HG02623 (cell line): Measurements from ENCODE around the gene IRF2BP2.

Experiments
- ATAC-seq: cut with Tn5 transposase; IDR thresholded peaks from one replicate; pipeline ENCODE4 v1.9.1; 2021; ENCODE audit warnings: moderate library complexity; ENCODE audit not compliant: unreplicated experiment

IRF2BP2 gene

DNA sequence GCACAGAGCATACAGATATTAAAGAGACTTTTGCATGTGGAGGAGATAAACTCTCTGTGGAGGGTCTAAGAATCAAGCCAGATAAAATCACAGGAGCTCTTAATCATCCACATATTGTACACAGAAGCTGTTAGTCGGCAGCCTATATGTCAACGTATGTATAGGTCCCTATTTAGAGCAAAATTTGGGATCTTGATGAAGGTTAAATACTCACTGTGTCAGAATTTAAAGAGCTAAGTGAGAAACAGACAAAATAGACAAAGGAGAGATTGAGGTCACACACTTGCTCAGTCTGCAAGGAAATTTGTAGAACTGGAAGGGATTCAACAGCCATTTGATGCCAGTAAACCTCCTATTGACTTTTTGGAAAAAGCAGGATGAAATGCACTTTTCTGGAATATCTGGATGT lies 4.1 kb upstream of the IRF2BP2 start:
- no peak for ATAC-seq

GRCh38 chr1:234613128-234613875 lies 3.3 kb upstream of the IRF2BP2 start:
- ATAC-seq = no peak

GRCh38 chr1:234612352-234613127 lies 2.6 kb upstream of the IRF2BP2 start:
- peak; percentile 24 for ATAC-seq

DNA sequence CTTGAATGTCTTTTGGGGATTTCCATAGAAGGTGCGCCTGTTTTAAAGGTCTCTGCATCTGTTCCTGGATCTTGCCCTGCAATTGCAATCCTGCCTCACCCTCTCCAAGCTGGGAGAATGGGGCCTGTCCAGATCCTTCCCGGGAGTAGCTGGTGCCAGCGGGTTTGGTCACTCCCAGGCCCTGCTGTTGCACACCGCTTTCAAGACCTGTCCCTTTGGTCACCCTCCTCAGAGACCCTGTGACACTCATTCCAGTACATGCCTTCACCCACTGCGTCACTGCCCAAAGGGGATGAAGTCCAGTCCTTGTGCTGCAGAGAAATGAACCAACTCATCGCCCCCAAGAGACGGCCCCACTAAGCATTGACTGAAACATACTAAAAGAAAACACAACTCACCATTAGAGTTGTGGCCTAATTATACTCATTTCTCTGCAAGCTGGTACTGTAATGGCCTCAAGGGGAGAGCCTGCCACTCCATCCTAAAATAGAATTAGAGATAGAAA lies 1.9 kb upstream of the IRF2BP2 start:
- ATAC-seq = no peak

DNA sequence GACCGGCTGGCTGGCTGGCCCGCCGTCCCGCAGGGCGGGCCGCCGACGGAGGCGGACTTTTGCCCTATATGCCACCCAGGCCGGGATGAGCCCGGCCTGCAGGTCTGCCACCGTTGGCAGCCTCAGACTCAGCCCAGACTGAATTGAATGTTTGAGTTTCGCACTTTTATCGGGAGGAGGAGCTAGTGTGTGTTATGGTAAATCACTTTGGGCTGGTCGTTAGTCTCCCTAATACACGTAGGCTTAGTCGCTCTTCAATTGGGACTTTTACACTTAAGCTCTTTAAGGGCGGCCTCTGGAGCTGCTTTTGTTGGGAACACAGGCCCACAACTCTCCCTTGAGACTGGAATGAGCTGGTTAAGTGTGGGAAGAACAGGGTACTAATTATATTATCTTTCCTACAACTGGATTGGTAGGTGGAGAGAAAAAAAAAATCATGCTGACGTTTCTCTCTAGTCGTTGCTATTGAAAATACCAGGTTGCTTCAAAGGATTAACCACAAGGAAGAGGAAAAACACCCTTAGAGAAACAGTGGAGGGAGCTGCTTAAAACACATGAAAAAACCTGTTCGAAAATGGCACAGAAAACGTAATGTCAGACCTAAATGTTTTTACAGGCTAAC lies 1.4 kb upstream of the IRF2BP2 start:
- ATAC-seq = peak; percentile 15

DNA sequence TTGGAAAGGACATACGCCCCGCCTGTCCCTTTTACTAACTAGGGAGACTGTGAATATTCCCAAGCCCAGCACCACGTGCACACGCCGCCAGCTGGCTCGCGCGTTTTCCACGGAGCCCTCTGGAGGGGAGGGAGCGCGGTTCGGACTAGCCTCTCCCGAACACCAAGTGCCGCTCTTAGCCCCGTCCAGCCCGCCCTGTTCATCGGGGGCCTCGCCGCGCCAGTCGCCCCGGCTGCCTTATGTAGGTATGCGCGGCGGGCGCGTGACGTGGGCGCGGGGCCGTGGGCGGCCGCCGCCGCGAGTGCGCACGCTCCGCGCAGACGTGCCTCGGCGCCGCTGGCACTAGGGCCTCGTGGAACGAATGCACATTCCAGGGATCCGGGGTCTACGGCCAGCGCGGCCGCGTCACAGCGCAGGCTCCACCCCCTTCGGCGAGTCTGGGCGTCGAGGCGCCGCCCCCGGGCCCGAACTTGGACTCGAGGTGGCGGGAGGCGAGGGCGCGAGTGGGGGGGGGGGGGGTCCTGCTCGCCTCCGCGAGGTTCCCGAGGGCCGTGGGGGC lies 767 bp upstream of the IRF2BP2 start:
- ATAC-seq = peak; percentile 43

GRCh38 chr1:234609691-234610042 lies 311 bp downstream of the IRF2BP2 start:
- ATAC-seq = no peak

DNA sequence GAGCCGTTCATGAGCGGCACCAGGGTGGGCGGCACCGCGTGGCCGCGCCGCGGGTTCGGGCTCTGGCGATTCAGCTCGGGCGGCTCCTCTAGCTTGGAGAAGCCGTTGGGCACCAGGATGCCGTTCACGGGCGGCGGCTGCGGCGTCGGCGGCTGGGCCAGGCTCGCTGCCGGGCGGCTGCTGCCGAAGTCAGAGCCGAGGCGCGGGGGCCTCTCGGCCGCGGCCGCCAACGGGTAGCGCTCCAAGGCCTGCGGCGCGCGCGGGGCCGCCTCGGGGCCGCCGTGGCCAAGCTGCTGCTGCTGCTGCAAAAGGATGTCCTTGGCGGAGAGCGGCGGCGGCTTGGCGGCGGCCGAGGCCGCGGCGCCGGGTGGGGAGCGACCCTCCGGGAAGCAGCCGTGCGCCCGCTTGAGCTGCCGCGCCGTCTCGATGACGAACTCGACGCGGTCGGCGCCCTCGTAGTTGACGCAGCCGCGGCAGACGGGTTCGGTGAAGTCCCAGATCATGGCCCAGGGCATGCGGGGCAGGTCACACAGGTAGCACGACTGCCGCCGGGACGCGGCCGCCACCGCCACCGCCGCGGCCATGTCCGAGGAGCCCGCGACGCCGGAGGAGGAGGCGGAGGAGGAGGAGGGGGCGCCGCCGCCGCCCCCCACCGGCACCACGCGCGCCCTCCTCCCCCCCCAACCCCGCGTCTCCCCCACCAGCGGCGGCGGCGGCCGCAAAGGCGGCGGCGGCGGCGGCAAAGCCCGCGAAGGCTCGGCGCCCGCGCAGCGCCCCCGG lies 877 bp downstream of the IRF2BP2 start:
- ATAC-seq = no peak

- no peak for ATAC-seq
Observed at GRCh38 chr1:234608025-234608910, 1.7 kb downstream of the IRF2BP2 start.

DNA sequence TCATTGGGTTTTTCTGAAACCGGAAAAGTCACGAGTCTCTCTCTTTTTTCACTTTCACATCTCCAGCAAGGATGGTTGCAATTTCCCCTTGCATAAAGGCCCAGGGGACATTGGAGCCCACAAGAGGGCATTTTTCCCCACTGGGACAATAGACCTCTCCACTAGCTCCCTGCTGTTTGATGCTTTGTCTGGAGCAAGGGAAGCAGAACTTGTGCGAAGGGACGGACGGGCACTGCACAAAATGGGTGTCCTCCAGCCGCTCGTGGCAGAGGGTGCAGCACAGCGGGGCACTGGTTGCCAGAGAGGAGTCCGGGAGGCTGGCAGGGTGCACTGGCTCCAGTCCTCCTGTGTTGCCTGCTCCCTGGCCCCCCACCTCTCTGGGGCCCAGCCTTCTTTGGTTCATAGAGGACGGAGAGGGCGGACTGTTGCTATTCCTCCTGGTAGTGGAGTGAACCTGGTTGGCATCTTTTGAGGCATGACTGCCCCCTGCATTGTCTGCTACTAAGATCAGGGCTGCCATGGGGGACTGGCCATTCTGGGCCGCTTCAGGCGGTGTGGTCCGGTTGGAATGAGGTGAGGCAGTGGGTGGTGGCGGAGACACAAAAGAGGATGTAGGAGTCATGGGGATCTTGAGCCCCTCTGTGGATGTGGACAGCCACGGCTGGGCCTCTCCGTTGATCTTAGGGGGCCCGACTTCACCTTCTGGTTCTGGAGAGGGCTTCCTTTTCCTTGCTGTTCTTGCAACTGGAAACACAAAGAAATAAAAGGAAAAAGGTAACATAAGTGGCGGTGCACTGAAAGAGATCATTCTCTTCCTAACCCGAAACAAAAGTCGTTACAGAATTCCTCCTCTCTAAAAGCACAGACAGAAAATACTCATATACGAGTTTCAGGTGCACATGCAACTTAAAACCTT lies 2.6 kb downstream of the IRF2BP2 start:
- ATAC-seq = no peak

DNA sequence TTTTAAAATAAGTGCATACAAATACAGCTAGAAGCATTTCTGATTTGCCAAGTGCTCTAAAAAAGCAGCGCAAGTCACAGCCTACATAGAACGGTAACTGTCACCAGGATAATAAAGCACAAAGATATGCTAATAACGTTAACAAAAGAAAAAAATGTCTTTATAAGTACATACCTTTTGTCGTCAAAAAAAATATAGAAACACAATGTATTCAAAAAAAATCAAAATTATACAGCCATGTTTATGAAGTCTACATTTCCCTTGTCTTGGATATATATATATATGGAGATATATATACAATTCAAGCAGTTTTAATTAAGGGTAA lies 3.2 kb downstream of the IRF2BP2 start:
- no peak for ATAC-seq

DNA sequence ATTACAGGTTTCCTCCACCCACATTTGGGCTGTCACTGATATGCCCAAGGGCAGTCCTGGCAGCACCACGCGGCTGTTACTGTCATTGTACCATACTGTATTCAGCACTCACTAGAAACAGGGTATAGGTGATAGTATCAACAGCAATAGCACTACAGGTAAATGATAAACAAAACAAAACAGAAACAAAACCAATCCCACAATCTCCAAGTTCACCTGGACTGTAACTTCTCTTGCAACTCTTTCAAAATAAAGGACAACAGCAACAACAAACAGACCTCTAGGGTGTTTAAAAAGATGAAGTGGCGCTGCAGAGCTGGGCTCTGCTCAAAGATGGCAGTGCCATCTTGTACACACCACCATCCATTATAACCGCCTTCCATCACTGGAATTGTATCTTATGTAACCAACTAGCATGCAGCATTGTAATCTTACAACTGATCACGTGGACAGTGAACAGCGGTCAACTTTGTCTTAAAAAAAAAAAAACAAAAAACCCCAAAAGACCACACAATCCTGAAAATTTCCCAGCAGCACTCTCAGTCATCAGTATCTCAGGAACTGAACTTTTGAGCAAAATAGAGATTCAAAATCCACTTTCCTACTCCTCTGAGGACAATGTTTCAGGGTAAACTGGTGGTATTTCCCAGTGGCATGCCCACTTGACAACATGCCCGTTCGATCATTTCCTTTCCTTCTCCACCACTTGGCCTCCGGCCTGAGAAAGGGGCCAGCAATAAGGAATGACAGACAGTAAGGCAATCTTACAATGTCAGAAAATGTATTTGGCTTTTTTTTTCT lies 3.8 kb downstream of the IRF2BP2 start:
- no peak for ATAC-seq

DNA sequence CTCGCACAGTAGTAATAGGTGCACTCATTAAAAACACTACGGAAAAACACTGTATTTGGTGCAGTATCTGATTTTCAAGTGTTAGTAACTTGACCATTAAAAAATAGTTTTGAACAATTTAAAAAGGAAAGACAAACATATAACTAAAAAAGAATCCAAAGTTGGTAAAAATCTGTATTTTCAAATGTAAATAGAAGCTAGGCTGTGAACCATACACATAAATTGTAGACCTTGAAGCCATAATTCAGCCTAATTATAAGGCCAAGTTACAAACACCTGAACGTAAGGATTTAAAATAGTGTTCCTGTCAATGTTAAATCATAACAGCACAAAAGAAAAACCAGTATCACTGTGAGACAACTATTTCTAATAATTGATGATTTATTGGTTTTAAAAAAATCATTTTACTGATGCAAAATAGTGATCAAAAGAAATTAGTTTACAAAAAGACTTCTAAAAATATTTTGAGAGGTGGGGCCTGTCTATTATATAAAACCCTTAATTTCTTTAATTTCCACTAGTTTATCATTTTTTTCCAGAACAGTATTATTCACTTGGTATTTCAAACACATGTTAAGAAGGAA lies 4.5 kb downstream of the IRF2BP2 start:
- no peak for ATAC-seq

GRCh38 chr1:234604495-234605398 lies 5.2 kb downstream of the IRF2BP2 start:
- no peak for ATAC-seq

DNA sequence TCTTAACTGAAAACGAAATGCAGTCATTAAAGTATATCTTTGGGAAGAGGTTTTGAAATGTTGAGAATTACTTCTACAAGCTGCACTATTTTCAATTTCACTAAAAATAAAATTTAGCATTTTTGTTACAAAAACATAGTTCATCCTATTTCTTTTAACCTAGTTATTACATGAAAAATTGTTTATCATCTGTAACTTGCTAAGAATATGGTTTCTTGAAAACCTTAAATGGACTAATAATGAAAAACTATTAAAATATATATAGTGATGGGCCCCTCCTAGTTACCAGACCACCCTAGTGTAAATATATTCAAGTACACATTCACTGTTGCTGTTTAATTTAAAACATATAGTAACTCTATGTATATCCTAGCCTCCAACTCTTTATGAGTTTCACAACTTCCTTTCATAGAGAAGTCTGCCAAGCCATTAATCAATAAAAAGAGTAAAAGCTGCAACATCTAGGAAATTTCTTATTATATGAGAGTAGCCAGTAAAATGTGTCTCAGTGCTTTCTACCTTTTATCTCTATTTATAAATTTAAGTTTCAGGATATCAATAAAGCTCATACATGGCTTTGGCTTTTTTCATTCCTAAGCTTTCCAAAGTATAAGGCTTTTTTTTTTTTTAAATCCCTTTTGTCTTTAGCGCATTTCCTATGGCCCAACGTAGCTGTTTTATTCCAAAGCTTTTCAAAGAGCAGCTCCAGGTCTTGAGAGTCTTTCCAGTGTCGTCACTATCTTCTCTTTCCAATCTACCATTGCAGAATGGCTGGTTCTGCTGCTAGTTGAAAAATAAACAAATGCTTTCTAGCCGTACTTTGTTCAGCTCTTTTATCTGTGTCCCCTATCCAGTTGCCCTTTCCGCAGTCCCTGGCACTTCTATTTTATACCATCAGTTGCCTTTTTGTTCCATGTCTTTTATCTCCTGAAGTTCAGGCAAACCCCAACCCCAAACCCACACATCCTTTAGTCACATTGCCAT lies 6.5 kb downstream of the IRF2BP2 start:
- no peak for ATAC-seq
